Astrocyte of the cerebellum (primary cell): ENCODE results near the gene PGAP2.
"Not testable (repeated sequence)": the region's sequence is repeated elsewhere in the genome, so short reads cannot be mapped to it uniquely, and the experiment has no call there.

Experiments used
- DNase-seq: peaks from one replicate; pipeline ENCODE4 v3.0.0-alpha.2; 2011; ENCODE audit warnings: low read depth
- H3K4me3 ChIP-seq: 2 replicates; pipeline ENCODE4 v1.5.1; 2011; ENCODE audit warnings: mild to moderate bottlenecking, low read depth, low read length, moderate library complexity
- CTCF ChIP-seq: IDR thresholded peaks from 2 replicates; pipeline ENCODE4 v1.5.1; 2012; ENCODE audit warnings: low read length, low read depth, moderate library complexity, mild to moderate bottlenecking; ENCODE audit errors: missing control alignments
- in situ Hi-C: cut with HindIII; loops from 2 replicates; pipeline ENCODE4 v1.10.0; 2017; ENCODE audit warnings: low sequenced_read_pairs

PGAP2 gene

DNA sequence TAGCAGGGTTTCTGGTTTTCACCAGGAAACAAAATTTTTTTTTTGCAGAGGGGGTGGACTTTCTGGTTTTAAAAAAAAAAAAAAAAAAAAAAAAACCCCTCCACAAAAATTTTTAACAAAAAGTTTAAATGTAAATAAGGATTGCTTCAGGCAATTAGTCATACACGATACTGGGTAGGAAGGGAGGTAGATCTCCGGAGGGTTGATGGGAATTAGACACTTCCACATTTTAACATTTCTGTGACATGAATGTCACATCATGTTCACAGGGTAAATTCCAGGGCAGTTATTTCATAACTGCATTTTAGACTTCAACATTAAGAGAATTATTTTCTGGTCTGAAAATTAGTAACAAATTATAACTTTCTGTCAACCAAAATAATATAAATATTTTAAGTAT, 26.9 kb upstream of the PGAP2 start:
- in situ Hi-C loops, result loop anchor here (5.0 kb wide), 1 partner anchor 69 kb away; no protein-coding TSS in a partner anchor
- H3K4me3 ChIP-seq, result no peak overlapping the region
- no peak for TF ChIP-seq CTCF
- DNase-seq, result no peak

DNA sequence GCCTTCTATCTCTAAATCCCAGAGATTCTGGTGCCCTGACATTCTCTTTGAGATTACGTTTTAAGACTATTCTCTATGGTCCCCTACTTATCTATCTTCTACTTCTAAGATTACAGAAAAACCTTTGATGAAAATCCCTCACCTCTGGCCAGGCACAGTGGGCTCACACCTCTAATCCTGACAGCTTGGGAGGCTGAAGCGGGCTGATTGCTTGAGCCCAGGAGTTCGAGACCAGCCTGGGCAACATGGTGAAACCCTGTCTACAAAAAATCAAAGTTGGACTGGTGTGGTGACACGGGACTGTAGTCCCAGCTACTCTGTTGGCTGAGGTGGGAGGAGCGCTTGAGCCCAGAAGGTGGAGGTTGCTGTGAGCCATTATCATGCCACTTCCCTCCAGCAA, 25.4 kb upstream of the PGAP2 start:
- DNase-seq, result no peak
- in situ Hi-C loops, result loop anchor here (5.0 kb wide), 1 partner anchor 71 kb away; no protein-coding TSS in a partner anchor
- H3K4me3 ChIP-seq, result no peak overlapping the region
- no peak for TF ChIP-seq CTCF

DNA sequence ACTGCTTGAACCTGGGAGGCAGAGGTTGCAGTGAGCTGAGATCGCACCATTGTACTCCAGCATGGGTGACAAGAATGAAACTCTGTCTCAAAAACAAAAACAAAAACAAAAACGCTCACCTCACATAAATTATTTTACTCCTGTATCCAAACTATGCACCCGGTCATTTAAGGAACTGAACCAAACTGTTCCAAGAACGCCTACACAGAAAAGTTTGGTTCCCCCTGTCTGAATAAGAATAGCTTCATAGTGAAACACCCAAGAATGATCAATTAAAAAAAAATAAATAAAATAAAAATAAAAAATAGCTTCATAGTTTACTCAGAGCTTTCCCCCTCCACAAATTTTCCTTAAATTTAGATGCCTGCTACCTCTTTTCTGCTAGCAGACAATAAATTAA, 24.7 kb upstream of the PGAP2 start:
- no peak for DNase-seq
- TF ChIP-seq CTCF, result no peak
- no peak overlapping the region for H3K4me3 ChIP-seq
- in situ Hi-C loops, result loop anchor here (5.0 kb wide), 1 partner anchor 71 kb away; no protein-coding TSS in a partner anchor

DNA sequence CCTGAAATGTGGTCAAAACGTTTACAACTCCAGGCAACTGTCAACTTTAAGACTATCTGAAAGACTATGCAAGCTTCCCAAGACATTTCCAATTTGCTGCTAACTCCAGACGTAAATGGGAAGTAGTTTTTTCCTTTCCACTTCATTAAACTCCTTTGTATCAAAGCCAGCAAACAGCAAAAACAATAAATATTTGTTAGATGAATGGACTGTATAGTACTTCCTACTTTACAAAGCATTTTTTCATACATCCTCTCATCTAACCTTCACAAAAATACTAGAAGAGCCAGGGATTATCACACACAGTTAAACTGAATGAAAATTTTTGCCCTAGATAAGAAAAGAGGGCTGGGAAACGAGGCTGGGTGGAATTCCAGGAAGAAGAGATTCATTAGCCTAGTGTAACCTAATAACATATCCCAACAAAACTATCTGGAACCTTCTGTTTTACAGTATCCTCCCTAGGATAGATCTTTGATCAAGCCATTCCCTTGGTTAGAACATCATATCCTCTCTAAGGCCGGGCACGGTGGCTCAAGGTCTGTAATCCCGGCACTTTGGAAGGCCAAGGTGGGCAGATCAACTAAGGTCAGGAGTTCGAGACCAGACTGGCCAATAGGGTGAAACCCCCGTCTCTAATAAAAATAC, 21.5 kb upstream of the PGAP2 start:
- no peak overlapping the region for H3K4me3 ChIP-seq
- DNase-seq, result peak; percentile 26
- in situ Hi-C loops, result no loop called here
- no peak for TF ChIP-seq CTCF

- DNase-seq, in situ Hi-C loops: not testable (repeated sequence)
These were observed 14.0 kb upstream of the PGAP2 start for GRCh38 chr11:3794387-3794786.

DNA sequence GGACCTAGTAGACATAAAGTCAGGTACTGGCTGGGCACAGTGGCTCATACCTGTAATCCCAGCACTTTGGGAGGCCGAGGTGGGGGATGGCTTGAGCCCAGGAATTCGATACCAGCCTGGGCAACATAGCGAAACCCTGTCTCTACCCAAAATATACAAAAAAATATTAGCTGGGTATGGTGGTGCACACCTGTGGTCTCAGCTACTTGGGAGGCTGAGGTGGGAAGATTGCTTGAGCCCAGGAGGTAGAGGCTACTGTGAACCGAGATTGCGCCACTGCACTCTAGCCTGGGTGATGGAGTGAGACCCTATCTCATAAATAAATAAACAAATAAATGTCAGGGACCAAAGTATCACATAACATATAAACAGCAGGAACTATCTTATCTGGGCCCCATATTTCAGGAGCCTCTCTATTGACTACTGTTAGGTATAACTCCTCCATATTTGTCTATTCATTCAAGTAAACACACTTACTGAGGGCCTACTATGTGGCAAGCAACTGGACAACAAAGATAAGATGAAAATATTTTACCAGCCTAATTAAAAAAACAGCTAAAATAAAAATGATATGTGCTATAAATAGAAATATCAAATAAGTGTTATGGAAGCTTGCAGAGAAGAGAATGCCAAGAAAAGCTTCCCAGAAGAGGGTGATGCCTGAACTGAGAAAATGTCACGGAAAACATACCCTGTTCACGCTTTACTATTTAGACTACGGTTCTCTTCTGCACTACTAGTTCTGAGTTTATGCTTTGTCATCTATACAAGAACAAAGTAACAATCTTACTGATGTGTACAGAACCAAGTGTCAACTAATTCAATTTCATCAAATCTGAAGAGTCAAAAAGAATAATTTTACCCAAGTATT, 13.0 kb upstream of the PGAP2 start:
- TF ChIP-seq CTCF, result no peak
- in situ Hi-C loops, result no loop called here
- H3K4me3 ChIP-seq, result peak overlapping the region; percentile 98
- DNase-seq, result no peak

More at GRCh38 chr11:3794387-3794786, 14.0 kb upstream of the PGAP2 start:
- H3K4me3 ChIP-seq, result not testable (repeated sequence)

- no peak for TF ChIP-seq CTCF
- H3K4me3 ChIP-seq, result peak overlapping the region; percentile 98
- in situ Hi-C loops, result no loop called here
- DNase-seq, result no peak
These were observed 12.4 kb upstream of the PGAP2 start for GRCh38 chr11:3796002-3796311.
